ENCODE results near the gene GPBP1L1.
A peak's percentile ranks its signal among the peaks of the same experiment; 100 is the strongest.
"Not testable (repeated sequence)": the region's sequence is repeated elsewhere in the genome, so short reads cannot be mapped to it uniquely, and the experiment has no call there.

Gene GPBP1L1

GRCh38 chr1:45686288-45687013, at the start of gene GPBP1L1:
TSS of gene GPBP1L1 (minus strand) at chr1:45686533. CDS start at chr1:45659087, 27,446 bp downstream.
- peak; percentile 97 for DNase-seq

- no peak for DNase-seq
Observed at GRCh38 chr1:45730780-45731319, 44.5 kb upstream of the GPBP1L1 start.

GRCh38 chr1:45730075-45730779, 43.9 kb upstream of the GPBP1L1 start:
- DNase-seq = no peak

- not testable (repeated sequence) for DNase-seq
Observed at GRCh38 chr1:45726007-45726406, 39.7 kb upstream of the GPBP1L1 start.

- DNase-seq = no peak
Observed at GRCh38 chr1:45723248-45723930, 37.1 kb upstream of the GPBP1L1 start.

- no peak for DNase-seq
Observed at GRCh38 chr1:45722809-45723208, 36.5 kb upstream of the GPBP1L1 start.

GRCh38 chr1:45721207-45721606, 34.9 kb upstream of the GPBP1L1 start:
- DNase-seq = no peak

- DNase-seq = no peak
Observed at GRCh38 chr1:45718289-45718688, 32.0 kb upstream of the GPBP1L1 start.

- not testable (repeated sequence) for DNase-seq
Observed at GRCh38 chr1:45717386-45717785, 31.1 kb upstream of the GPBP1L1 start.

- no peak for DNase-seq
Observed at GRCh38 chr1:45716700-45717099, 30.4 kb upstream of the GPBP1L1 start.

GRCh38 chr1:45713711-45714110, 27.4 kb upstream of the GPBP1L1 start:
- no peak for DNase-seq

GRCh38 chr1:45704637-45705036, 18.3 kb upstream of the GPBP1L1 start:
- no peak for DNase-seq

GRCh38 chr1:45694823-45695222, 8.5 kb upstream of the GPBP1L1 start:
- DNase-seq = no peak

- DNase-seq = not testable (repeated sequence)
Observed at GRCh38 chr1:45693811-45694210, 7.5 kb upstream of the GPBP1L1 start.

- peak; percentile 82 to 89 for DNase-seq
Observed at GRCh38 chr1:45687754-45688740, 1.7 kb upstream of the GPBP1L1 start, which contains the start of gene TMEM69. TSS of gene TMEM69 (plus strand) at chr1:45688181. CDS start at chr1:45691069, 2,888 bp downstream.

GRCh38 chr1:45687014-45687753, 851 bp upstream of the GPBP1L1 start:
- peak; percentile 99 for DNase-seq

GRCh38 chr1:45686015-45686287, 382 bp downstream of the GPBP1L1 start:
- peak; percentile 54 to 55 for DNase-seq

GRCh38 chr1:45685308-45686014, 872 bp downstream of the GPBP1L1 start:
- peak in 1 of 2 donors; percentile 16 for DNase-seq

- no peak for DNase-seq
Observed at GRCh38 chr1:45684402-45684801, 1.9 kb downstream of the GPBP1L1 start.

- no peak for DNase-seq
Observed at GRCh38 chr1:45682942-45683341, 3.4 kb downstream of the GPBP1L1 start.

GRCh38 chr1:45679123-45679522, 7.2 kb downstream of the GPBP1L1 start:
- DNase-seq = no peak
